Measurements from ENCODE around the gene CADM2.

DNA sequence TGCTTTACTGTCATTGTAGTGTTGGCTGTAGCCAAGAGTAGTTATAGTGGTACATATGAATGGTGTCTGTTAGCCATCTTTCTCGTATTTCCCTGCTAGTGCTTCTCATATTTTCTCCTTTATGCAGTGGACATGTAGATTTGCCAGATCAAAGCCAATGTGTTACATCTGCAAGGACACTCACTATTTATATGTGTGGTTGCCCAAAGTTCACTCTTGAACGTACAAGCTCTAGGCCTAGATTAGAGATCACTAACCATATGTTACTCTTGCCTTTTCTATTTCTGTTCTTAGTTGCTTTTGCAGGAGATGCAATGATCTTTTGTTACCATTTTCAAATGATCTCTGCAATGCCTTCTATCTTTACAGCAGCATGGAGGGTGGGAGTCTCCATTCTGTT, 78.4 kb downstream of the CADM2 start:
- TF ChIP-seq, protein P1, sequence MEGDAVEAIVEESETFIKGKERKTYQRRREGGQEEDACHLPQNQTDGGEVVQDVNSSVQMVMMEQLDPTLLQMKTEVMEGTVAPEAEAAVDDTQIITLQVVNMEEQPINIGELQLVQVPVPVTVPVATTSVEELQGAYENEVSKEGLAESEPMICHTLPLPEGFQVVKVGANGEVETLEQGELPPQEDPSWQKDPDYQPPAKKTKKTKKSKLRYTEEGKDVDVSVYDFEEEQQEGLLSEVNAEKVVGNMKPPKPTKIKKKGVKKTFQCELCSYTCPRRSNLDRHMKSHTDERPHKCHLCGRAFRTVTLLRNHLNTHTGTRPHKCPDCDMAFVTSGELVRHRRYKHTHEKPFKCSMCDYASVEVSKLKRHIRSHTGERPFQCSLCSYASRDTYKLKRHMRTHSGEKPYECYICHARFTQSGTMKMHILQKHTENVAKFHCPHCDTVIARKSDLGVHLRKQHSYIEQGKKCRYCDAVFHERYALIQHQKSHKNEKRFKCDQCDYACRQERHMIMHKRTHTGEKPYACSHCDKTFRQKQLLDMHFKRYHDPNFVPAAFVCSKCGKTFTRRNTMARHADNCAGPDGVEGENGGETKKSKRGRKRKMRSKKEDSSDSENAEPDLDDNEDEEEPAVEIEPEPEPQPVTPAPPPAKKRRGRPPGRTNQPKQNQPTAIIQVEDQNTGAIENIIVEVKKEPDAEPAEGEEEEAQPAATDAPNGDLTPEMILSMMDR (IDR thresholded peaks at IDR 0.05): no peak
- TF ChIP-seq POLR2A (IDR thresholded peaks at IDR 0.05): no peak
